T-helper 2 cell treated with Interferon-gamma antibody and Interleukin-4, amounts not matched to agents 5 μg/mL and 100 μg/mL, for 36 hours (primary cell): ENCODE measurements around the gene DNAL1.
"Not testable (repeated sequence)": the region's sequence is repeated elsewhere in the genome, so short reads cannot be mapped to it uniquely, and the experiment has no call there.

Source experiments
- DNase-seq: peaks from one replicate; pipeline ENCODE4 v3.0.0; 2021; ENCODE audit warnings: low spot score
- H3K27ac Mint-ChIP-seq: one replicate; pipeline ENCODE4 v1.8.0; 2021; ENCODE audit warnings: mild to moderate bottlenecking, mixed read lengths
- H3K27me3 Mint-ChIP-seq: one replicate; pipeline ENCODE4 v1.8.0; 2021; ENCODE audit warnings: low read depth, mixed read lengths
- H3K36me3 Mint-ChIP-seq: one replicate; pipeline ENCODE4 v1.8.0; 2021; ENCODE audit warnings: low read depth, mixed read lengths
- H3K4me1 Mint-ChIP-seq: one replicate; pipeline ENCODE4 v1.8.0; 2021; ENCODE audit warnings: low read depth, mixed read lengths
- H3K4me3 Mint-ChIP-seq: one replicate; pipeline ENCODE4 v1.8.0; 2022; ENCODE audit warnings: mild to moderate bottlenecking, moderate library complexity, mixed read lengths
- H3K9me3 Mint-ChIP-seq: one replicate; pipeline ENCODE4 v1.8.0; 2021; ENCODE audit warnings: mixed read lengths

DNAL1 gene

DNA sequence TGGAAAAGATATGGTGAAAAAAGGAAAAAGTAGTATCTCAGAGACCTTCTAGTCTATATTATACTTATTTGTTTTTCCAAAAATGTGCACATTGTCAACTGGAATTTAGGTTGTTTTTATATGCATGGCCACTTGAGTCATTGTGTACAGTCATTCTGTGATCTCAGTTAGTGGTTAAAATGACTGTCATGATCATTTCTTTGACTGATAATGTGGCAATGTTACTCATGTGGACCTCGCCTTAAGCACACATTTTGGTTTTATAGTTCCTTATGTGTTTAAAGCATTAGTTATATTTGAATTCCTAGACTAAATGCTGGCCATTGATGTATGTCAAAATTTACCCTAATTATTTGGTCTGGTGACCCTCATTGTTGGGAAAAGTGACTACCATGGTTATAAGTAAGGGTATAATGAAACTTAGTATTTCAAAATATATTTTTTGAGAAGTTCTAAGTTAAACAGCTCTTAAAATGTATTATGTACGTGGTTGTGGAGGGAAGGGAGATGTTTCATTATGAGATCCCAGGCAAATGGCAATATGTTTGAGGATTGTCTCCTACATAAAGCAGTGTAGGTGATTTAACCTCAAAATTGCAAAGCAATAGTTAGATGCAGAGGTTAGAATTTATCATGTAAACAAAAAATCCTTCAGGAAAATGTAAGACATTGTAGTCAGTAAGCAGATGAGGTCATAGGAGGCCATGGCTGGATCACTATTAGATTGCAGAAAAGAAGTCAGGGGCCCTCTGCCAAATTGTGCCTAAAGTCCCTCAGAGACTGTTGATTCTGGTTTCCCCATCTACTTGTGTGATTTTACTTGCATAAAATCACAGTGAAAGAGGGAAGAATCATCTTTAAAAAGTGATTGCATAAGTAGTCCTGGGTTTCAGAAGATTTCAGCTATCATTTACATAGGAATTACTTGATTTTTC, 51.9 kb downstream of the DNAL1 start:
- H3K27ac Mint-ChIP-seq, result peak overlapping the region; percentile 62
- peak; percentile 12 for DNase-seq
- peaks cover 25% of the 10 kb centered on the region for H3K4me1 Mint-ChIP-seq
- no peaks in the 10 kb centered on the region for H3K27me3 Mint-ChIP-seq
- H3K36me3 Mint-ChIP-seq, result peaks cover 3% of the 10 kb centered on the region
- H3K4me3 Mint-ChIP-seq, result peak overlapping the region; percentile 35
- H3K9me3 Mint-ChIP-seq, result no peaks in the 10 kb centered on the region

DNA sequence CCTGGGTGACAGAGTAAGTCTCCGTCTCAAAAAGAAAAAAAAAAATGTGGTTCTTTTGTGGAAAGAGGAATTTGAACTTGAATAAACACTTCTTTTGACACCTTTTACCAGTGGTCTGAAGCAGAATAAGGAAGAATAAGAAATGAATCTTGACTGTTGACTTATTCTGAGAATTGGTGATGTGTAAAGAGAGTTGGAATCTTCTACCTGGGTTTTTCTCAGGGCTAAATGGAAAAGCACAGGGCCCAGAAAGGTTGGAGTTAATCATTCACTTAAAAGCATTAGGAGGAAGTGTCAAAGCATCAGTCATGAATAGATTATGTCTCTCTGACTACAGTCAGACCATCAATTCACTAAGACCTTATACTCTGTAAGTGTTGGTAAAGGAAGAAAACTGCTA, 55.5 kb downstream of the DNAL1 start:
- DNase-seq, result no peak
- Mint-ChIP-seq H3K9me3 (no peaks in the 10 kb centered on the region), H3K36me3 (peaks cover 3% of the 10 kb centered on the region), H3K4me3 (no peak overlapping the region), H3K27ac (no peak overlapping the region), H3K27me3 (no peaks in the 10 kb centered on the region), H3K4me1 (peaks cover 25% of the 10 kb centered on the region)

DNA sequence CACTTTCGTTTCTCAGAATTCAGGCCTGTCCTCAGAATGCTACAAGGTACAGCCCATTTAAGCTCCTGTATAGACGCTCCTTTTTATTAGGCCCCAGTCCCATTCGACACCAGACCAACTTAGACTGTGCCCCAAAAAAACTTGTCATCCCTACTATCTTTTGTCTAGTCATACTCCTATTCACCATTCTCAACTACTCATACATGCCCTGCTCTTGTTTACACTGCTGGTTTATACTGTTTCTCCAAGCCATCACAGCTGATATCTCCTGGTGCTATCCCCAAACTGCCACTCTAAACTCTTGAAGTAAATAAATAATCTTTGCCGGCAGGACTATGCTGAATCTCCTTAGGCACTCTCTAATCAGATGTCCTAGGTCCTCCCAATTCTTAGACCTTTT, 63.3 kb downstream of the DNAL1 start:
- not testable (repeated sequence) for H3K27me3 Mint-ChIP-seq

DNA sequence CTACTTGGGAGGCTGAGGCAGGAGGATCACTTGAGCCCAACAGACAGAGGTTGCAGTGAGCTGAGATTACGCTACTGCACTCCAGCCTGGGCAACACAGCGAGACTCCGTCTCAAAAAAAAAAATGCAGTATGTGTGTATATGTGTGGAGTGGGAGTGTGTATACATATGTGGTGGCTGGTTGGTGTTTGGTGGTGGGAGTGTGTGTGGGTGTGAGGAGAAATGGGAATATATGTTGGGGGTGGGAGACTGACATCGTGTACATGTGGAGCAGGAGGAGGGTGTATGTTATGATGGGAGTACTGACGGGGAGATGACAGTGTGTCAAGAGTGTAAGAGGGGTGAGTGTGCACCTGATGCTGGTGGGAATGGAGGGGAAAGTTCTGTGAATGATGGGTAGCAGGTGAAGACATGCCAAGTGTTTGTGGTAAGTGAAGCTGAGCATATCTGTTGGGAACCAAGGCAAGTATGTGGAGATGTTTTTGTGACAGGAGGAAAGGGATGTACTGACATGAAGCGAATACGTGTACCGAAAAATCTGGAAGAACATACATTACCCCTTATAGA, 65.2 kb downstream of the DNAL1 start:
- peak overlapping the region; percentile 35 for H3K27ac Mint-ChIP-seq
- DNase-seq, result no peak
- H3K27me3 Mint-ChIP-seq, result no peaks in the 10 kb centered on the region
- H3K4me1 Mint-ChIP-seq, result peaks cover 27% of the 10 kb centered on the region
- peaks cover 20% of the 10 kb centered on the region for H3K36me3 Mint-ChIP-seq
- H3K9me3 Mint-ChIP-seq, result no peaks in the 10 kb centered on the region
- H3K4me3 Mint-ChIP-seq, result peak overlapping the region; percentile 33

More for the DNA sequence above, 63.3 kb downstream of the DNAL1 start:
- Mint-ChIP-seq H3K36me3 (peaks cover 12% of the 10 kb centered on the region), H3K4me1 (peaks cover 16% of the 10 kb centered on the region)
- H3K27ac Mint-ChIP-seq, H3K4me3 Mint-ChIP-seq, DNase-seq, H3K9me3 Mint-ChIP-seq: not testable (repeated sequence)

DNA sequence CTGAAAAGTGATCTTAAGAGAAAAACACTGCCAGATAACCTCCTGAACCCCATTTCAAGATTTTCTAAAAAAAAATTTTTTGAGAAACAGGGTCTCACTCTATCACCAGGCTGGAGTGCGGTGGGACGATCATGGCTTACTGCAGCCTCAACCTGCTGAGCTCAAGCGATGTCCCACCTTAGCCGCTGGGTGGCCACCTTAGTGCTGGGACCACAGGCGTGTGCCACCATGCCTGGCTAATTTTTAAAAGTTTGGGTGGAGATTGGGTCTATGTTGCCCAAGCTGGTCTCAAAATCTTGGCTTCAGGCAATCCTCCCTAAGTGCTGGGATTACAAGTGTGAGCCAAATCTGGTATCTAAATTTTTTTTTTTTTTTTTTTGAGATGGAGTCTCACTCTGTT, 66.0 kb downstream of the DNAL1 start:
- no peak overlapping the region for H3K27ac Mint-ChIP-seq
- peaks cover 24% of the 10 kb centered on the region for H3K36me3 Mint-ChIP-seq
- DNase-seq, result no peak
- no peak overlapping the region for H3K4me3 Mint-ChIP-seq
- H3K4me1 Mint-ChIP-seq, result peaks cover 27% of the 10 kb centered on the region
- no peaks in the 10 kb centered on the region for H3K27me3 Mint-ChIP-seq
- H3K9me3 Mint-ChIP-seq, result no peaks in the 10 kb centered on the region

DNA sequence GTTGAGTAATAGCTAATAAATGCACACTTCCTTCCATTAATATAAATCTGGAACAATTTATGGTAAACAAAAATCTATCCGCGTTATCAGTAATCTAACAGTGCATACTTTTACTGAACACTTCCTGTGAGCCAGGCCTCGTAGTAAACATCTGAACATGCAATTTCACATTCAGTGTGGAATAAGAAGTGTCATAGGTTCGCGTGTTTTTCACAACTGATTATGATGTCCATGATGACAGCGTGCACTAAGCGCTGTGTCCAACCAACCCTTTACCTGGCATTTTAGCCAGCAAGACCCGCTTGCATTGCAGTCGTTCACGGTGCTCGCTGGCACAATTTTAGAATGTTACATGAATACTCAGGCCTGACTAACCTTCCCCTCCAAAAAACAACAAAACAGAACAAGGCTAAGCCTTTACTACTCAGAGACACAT, 67.3 kb downstream of the DNAL1 start:
- H3K4me1 Mint-ChIP-seq, result peaks cover 27% of the 10 kb centered on the region

DNA sequence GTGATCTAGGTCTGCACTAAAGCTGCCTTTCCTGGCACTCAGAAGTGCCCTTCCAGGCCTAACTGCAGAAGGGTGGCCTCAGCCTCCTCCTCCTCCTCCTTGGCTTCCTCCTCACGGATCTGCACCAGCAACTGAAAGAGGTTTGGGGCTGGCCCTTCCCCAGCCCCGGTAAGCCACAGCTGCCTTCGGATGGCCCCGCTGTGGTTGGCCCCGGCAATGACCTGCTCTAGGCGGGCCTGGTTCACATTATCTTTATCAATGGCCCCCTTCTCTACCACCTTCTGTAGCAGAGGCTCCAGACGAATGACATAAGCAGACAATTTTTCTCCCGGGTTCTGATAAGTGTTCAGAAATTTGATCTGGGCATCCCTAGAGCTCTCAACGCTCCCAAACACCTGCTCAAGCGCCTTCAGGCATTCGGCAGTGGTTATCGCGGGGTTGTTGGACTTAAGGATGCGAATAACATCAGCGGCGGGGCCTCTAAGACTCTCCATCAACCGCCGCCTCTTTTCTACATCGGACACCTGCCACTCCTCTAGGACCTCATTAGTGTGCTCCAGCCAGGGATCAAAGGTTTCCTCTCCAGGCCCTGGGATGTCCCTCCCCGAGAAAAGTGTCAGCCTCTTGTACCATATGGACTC, 67.9 kb downstream of the DNAL1 start:
- Mint-ChIP-seq H3K27ac (peak overlapping the region; percentile 93), H3K9me3 (no peaks in the 10 kb centered on the region), H3K36me3 (peaks cover 33% of the 10 kb centered on the region), H3K27me3 (no peaks in the 10 kb centered on the region), H3K4me1 (peaks cover 27% of the 10 kb centered on the region), H3K4me3 (peak overlapping the region; percentile 93)
- peak; percentile 51 for DNase-seq

More for the DNA sequence above, 67.3 kb downstream of the DNAL1 start:
- Mint-ChIP-seq H3K9me3 (no peaks in the 10 kb centered on the region), H3K36me3 (peaks cover 29% of the 10 kb centered on the region), H3K4me3 (peak overlapping the region; percentile 93), H3K27ac (peak overlapping the region; percentile 93), H3K27me3 (no peaks in the 10 kb centered on the region)
- no peak for DNase-seq

DNA sequence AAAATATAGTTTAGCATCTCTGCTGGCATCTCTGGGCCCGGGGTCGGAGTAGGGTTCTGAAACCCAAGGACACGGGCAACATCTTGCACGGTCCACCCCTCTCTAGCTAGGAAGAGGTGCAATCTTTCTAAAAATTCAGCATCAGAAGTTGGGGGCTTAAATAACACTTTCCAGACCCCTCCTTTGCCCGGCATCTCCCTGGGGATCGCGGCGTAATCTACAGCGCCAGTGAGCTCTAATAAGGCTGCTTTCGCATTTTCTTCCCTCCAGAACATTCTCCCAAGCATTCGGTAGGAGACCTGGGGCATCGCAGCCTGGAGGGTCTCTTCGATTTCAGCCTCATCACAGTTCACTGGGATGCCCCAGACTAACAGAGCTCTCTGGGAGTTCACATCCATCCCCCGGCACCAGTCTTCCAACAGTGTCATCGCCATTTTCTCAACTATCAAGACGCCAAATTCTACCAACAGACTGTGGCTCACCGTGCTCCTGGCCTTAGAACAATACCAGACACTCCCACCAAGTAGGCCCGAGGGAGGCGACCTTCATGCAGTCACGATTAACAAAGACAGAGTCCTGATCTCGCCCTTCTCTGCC, 68.5 kb downstream of the DNAL1 start:
- H3K36me3 Mint-ChIP-seq, result peaks cover 39% of the 10 kb centered on the region
- H3K9me3 Mint-ChIP-seq, result no peaks in the 10 kb centered on the region
- H3K4me3 Mint-ChIP-seq, result peak overlapping the region; percentile 93
- DNase-seq, result no peak
- peaks cover 27% of the 10 kb centered on the region for H3K4me1 Mint-ChIP-seq
- no peaks in the 10 kb centered on the region for H3K27me3 Mint-ChIP-seq
- peak overlapping the region; percentile 93 for H3K27ac Mint-ChIP-seq

DNA sequence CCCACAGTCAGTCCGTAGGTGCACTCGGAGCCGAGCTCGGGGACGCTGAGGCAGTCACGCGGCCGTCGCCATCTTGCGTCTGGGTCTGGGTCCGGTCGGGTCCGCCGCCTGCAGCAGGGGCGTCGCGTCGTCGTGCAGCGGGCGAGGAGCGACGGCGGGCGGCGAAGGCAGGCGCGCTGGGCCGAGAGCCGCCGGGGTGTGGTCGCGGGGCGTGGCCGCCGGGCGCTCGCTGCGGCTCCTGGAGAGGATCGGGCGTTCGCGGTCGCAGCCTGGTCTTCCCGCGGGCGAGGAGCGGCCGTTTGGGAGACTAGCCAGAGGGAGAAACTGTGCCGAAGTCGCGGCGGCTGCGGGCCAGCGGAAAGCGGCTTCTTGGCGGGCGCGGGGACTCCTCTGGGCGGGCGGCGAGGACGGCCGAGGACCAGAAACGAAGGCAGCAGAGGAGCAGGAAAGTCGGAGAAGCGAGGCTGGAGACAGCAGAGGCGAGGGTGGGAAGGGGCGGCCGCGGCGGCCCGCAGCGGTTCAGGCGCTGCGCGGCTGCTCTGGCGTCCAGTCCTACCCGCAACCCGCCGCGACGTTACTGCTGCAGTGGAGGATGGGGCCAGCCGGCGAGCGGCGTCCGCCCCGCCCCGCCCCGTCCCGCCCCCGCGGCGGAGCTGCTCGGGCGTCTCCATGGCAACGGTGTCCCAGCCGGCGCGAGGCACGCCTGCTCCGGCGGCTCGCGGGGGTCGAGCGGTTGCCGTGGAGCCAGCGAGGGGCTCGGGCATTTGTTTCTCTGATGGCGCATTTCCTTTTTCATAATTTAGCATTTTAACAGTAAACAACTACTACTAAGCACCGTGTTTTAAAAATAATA, 69.2 kb downstream of the DNAL1 start, which contains the start of gene PNMA1:
Gene PNMA1, minus strand, starts transcription at position 582 of the 853 bp plus-strand sequence. CDS start 745 bp downstream, outside the sequence.
- no peaks in the 10 kb centered on the region for H3K9me3 Mint-ChIP-seq
- H3K27me3 Mint-ChIP-seq, result no peaks in the 10 kb centered on the region
- DNase-seq, result peak; percentile 89
- H3K4me1 Mint-ChIP-seq, result peaks cover 26% of the 10 kb centered on the region
- H3K27ac Mint-ChIP-seq, result peak within 1 kb of the TSS; percentile 93
- H3K4me3 Mint-ChIP-seq, result peak within 1 kb of the TSS; percentile 93
- peaks cover 42% of the 10 kb centered on the region for H3K36me3 Mint-ChIP-seq

DNA sequence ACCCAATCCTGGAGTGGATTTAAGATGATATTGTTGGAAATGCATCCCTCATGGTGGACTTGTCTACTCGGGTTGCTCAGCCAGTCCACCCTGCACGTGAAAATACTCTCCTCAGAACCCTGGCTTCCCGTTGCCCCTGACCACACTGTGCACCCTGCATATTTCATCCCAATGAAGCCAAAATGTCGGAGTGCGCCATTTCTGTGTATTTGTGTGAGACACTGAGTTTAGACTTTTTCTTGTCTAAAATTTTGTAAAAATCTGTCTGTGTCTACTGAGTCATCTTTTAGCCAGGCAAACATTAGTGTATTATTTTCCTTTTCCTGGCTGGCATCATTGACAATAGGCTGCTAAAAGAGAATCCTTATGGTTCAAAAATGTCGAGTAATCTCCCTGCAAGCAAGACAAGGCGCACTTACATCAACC, 69.9 kb downstream of the DNAL1 start:
- Mint-ChIP-seq H3K4me1 (peaks cover 26% of the 10 kb centered on the region), H3K36me3 (peaks cover 48% of the 10 kb centered on the region), H3K4me3 (peak overlapping the region; percentile 75), H3K27me3 (no peaks in the 10 kb centered on the region), H3K27ac (peak overlapping the region; percentile 77), H3K9me3 (no peaks in the 10 kb centered on the region)
- DNase-seq, result no peak

DNA sequence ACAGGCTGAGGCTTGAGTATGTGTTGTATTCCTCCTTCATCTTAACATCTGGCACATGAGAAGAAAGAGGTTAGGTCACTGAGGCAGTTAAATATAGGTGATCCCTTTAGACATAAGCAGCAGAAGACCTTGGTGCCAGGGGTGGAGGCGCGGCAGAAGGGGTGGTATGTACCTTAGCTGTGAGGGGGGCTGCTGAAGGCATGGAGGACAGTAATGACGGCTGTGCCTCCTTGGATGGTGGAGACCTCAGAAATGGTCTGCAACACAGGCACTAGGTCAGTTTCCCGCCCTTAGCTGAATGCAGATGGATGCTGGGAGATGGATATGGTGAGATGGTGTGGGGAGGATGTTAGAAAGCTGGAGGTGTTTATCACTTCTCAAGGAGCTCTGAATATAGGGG, 70.9 kb downstream of the DNAL1 start:
- Mint-ChIP-seq H3K36me3 (peaks cover 46% of the 10 kb centered on the region), H3K27ac (no peak overlapping the region), H3K4me1 (peaks cover 22% of the 10 kb centered on the region), H3K4me3 (no peak overlapping the region), H3K27me3 (no peaks in the 10 kb centered on the region), H3K9me3 (no peaks in the 10 kb centered on the region)
- no peak for DNase-seq

DNA sequence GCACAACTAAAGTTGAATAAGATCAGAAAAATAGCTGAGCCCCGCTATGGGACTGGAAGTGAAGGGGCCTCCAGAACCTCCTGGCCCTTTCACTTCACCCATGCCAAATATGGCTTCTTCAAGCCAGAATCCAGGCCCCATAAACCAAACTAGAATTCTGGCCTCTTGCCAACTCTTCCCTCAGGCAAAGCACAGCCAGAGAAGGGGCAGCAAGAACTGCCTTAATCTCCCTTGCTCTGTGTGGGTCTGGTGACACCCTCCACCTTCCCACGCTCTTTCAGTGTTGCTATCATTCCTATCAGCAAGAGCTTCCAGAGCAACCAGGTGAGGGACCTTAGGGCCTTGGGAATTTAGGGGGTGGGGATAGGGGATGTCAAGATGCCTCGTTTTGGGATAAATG, 72.5 kb downstream of the DNAL1 start:
- Mint-ChIP-seq H3K36me3 (peaks cover 54% of the 10 kb centered on the region), H3K27me3 (no peaks in the 10 kb centered on the region), H3K9me3 (no peaks in the 10 kb centered on the region), H3K4me3 (no peak overlapping the region), H3K27ac (no peak overlapping the region), H3K4me1 (peaks cover 16% of the 10 kb centered on the region)
- no peak for DNase-seq
